NOMO-1 (cell line): ENCODE measurements around the gene DUS3L.
A peak's percentile ranks its signal among the peaks of the same experiment; 100 is the strongest.

Experiments
- DNase-seq, 2 experiments: peaks; one replicate each; lab custom pipeline; 2025; ENCODE audit not compliant: unreplicated experiment in 2 of 2; lab: John Stamatoyannopoulos, UW

DUS3L gene

GRCh38 chr19:5822181-5822844, 31.4 kb upstream of the DUS3L start:
- no peak for DNase-seq

GRCh38 chr19:5821521-5822180, 30.7 kb upstream of the DUS3L start:
- DNase-seq, result no peak

DNA sequence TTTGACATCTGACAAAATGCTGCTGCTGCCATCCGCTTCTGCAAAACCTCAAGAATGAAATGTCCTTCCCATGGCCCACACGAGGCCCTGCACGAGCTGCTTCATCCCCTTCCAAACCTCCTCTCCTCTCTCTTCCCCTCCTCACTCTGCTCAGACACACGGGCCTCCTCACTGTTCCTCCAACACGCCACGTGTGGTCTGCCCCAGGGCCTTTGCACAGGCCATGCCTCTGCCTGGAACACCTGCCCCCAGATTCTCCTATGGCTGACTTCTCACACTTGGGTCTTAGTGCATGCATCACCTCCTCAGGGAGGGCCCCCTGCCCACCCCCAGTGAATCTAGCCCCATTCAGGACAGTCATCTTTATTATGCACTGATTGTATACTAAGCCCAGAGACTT, 29.8 kb upstream of the DUS3L start:
- no peak for DNase-seq

DNA sequence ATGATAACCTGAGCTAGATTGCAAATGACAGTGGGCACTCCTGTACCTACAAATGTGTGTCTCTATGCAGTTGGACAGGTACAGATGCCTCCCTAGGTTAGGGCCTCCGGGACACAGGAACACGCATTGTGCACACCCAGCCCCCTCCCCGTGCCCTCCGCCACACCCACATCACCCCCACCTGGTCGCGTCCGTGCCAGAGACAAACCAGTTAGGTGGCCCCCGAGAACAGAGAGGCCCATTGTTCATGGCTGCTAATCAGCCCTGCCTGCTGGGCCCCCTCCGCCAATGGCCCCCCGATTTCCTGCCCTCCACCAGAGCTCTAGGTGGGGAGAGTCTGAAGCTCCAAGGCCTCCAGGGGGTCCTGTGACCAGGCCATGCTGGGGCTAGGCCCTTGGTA, 27.6 kb upstream of the DUS3L start:
- no peak for DNase-seq

DNA sequence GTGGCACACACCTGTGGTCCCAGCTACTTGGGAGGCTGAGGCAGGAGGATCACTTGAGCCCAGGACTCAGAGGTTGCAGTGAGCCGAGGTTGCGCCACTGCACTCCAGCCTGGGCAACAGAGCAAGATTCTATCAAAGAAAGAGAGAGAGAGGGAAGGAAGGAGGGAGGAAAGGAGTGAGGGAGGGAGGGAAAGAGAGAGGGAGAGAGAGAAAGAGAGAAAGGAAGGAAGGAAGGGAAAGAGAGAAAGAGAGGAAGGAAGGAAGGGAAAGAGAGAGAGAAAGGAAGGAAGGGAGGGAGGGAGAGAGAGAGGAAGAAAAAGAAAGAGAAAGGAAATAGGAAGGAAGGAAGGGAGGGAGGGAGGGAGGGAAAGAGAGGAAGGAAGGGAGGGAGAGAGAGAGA, 26.3 kb upstream of the DUS3L start:
- DNase-seq, result no peak

GRCh38 chr19:5814852-5815246, 23.9 kb upstream of the DUS3L start:
- no peak for DNase-seq

GRCh38 chr19:5814123-5814851, 23.3 kb upstream of the DUS3L start:
- DNase-seq, result no peak

DNA sequence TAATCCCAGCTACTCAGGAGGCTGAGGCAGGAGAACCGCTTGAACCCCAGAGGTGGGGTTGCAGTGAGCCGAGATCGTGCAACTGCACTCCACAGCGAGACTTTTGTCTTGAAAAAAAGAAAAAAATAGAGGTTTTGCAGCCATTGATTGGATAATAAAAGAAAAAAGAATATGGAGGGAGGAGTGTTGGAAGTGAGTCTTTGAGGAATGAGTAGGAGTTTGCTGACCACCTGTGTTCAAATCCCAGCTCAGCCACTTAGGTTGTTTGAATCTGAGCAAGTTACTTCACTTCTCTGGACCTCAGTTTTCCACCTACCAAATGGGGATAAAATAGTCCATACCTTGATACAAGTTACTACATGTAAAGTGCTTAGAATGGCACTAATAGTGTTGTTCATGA, 20.2 kb upstream of the DUS3L start:
- no peak for DNase-seq

DNA sequence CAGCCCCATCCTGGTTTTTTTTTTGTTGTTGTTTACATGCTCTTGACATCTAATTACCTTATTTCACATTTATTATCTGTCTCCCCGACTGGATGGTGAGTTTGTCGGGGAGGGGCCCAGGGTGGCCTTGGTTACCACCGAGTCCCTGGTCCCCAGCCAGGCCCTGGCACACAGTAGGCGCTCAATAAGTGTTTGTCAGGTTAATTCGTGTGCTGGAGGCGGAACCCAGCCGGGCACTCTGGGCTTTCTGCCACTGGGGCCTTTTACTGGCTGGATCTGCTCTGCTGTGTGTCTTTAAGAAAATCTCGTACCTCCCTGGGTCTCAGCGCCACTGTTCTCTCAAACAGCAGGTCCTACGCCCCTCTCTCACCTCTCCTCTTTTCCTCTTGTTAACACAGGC, 18.5 kb upstream of the DUS3L start:
- no peak for DNase-seq

DNA sequence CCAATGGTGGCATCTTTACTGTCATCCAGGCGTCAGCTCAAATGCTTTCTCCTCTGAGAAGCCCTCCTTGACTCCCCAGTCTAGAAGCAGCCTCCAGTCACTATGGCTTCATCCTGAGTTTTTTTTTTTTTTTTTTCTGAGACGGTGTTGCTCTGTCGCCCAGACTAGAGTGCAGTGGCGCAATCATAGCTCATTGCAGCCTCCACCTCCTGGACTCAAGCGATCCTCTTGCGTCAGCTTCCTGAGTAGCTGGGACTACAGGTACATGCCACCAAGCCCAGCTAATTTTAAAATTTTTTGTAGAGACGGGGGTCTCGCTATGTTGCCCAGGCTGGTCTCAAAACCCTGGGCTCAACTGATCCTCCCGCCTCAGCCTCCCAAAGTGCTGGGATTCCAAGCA, 18.1 kb upstream of the DUS3L start:
- peak; percentile 44 to 58 for DNase-seq

GRCh38 chr19:5808120-5808816, 17.3 kb upstream of the DUS3L start:
- no peak for DNase-seq

DNA sequence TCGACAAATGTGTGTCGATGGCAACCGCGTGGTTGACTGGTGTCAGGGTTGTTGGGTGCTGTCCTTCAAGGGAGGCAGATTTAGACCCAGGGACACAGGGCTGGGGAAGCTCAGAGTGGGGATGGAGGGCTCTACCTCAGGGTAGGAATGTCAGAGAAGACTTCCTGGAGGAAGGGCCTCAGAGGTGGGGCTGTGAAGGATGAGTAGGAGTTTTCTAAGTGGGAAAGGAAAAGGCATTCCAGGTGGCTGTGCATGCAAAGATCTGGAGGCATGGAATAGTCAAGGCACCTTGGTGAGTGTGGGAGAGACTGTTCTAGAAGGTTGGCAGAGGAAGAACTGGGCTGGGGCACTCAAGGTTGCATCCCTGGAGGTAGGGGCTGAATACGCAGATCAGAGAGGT, 15.9 kb upstream of the DUS3L start:
- DNase-seq, result no peak

DNA sequence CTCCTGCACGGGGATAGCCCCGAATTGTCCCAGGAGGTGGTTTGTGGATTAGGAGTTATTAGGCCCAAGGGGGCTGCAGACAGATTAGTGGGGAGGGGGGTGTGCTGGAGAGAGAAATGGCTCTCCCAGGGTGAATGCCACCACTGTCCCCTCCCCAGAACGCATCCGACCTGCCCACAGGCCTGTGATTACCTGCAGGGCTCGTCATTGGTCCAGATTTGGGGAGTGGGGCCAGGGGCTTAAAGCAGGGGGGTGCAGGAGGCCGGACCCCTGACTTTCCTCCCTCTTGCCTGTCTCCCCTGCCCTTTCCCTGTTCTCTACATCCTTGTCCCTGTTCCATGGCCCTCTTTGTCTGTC, 15.1 kb upstream of the DUS3L start:
- no peak for DNase-seq

DNA sequence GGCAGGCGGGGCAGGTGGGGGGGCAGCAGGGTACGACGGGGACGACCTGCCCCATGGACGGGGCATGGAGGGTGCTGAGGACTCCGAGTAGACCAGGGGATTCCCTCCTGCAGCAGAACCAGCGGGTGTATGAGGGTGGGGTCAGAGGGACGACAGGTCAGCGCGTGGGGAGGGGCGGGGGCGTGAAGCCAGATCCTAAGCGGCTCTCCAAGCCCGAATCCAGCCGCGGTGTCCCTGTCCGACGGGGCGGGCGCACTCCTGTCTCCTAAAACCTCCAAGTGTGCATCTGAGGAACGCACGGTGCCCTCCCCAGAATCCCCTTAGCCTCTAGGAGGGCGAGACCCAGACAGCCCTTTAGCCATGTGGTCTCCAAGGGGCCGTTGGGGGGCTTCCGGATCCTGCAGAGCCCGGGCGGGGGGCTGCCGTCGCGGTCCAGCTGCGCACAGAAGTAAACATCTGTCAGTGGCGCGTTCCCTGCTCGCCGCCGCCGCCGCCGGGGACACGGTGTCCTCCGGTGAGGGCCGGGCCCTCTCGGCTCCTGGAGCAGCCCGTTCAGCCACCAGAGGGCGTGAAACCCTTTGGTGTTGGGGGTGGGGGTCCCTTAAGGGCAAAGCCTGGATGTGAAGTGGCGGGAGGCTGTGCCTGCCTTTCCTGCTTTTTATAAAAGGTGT, 14.6 kb upstream of the DUS3L start:
- DNase-seq, result peak; percentile 26 to 46

DNA sequence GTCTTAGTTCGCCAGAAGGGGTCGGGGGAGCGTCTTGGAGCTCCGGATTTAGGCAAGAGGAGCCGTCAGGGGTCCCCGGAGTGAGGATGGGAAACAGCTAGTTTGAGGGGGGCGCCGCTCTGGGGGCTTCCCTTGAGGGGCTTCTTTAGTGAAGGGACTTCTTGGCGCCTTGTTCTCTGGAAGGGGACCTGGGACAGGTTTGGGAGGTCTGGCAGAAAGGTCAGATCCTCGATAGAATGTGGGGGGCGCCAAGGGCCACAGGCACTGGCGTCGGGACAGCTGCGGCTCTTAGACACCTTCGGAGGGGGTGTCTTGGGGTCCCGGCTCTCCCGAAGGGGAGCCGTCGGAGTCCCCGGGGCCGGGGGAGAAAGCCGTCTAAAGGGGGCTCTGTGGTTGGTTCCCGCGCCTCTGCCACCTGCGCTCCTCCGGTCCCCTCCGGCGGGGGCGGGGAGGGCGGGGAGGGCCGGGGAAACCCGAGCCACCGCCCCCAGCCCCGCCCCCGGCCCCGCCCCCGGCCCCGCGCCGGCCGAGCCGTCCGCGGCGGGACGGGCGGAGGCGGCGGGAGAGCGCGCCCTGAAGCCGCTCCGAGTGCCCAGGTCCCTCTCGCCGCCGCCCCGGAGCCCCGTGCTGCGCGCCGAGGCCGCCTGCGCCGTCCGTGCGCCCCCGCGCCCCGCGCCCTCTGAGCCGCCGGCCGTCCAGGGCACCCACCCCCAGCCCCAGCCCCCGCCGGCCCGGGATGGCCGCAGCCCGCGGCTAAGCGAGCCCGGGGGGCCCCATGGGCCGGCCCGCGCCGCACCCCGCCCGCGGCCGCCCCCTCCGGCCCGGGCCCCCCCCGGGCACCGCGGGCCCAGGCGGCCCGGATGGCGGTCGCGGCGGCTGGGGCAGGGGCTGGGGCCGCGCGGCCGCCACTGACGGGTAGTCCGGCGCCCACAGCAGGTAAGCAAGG, 13.8 kb upstream of the DUS3L start, which contains the start of gene NRTN:
Gene NRTN, plus strand, starts transcription at position 552 of the 946 bp plus-strand sequence. CDS start 19,099 bp downstream, outside the sequence.
- no peak for DNase-seq

GRCh38 chr19:5803752-5804515, 13.0 kb upstream of the DUS3L start:
- DNase-seq, result peak; percentile 92 to 94

GRCh38 chr19:5803441-5803751, 12.4 kb upstream of the DUS3L start:
- DNase-seq, result peak in 1 of 2 experiments; percentile 10

GRCh38 chr19:5801796-5802619, 11.0 kb upstream of the DUS3L start:
- DNase-seq, result no peak
